Astrocyte of the spinal cord (primary cell): ENCODE data around the gene VOPP1.
"Not testable (repeated sequence)": the region's sequence is repeated elsewhere in the genome, so short reads cannot be mapped to it uniquely, and the experiment has no call there.

Source experiments
- DNase-seq: peaks from one replicate; pipeline ENCODE4 v3.0.0; 2011; ENCODE audit warnings: low read depth, low spot score
- H3K4me3 ChIP-seq: 2 replicates; pipeline ENCODE4 v1.5.1; 2011; ENCODE audit warnings: low read depth, mild to moderate bottlenecking, low read length, moderate library complexity
- CTCF ChIP-seq: IDR thresholded peaks from 2 replicates; pipeline ENCODE4 v1.5.1; 2012; ENCODE audit warnings: low read depth, mild to moderate bottlenecking, low read length, inconsistent platforms
- in situ Hi-C: cut with HindIII; loops from 2 replicates; pipeline ENCODE4 v1.10.0; 2017; ENCODE audit warnings: low sequenced_read_pairs

Gene VOPP1

GRCh38 chr7:55590517-55591281 lies 18.4 kb upstream of the VOPP1 start:
- in situ Hi-C loops: no loop called here
- TF ChIP-seq CTCF: no peak
- no peak overlapping the region for H3K4me3 ChIP-seq
- no peak for DNase-seq

- TF ChIP-seq CTCF: no peak
- in situ Hi-C loops: no loop called here
- no peak overlapping the region for H3K4me3 ChIP-seq
- DNase-seq: no peak
These were observed 17.6 kb upstream of the VOPP1 start for GRCh38 chr7:55589905-55590304.

- H3K4me3 ChIP-seq: no peak overlapping the region
- in situ Hi-C loops: no loop called here
- no peak for TF ChIP-seq CTCF
- DNase-seq: no peak
These were observed 16.8 kb upstream of the VOPP1 start for GRCh38 chr7:55588976-55589604.

GRCh38 chr7:55588379-55588699 lies 16.0 kb upstream of the VOPP1 start:
- no peak overlapping the region for H3K4me3 ChIP-seq
- TF ChIP-seq CTCF: no peak
- in situ Hi-C loops: no loop called here
- no peak for DNase-seq

- H3K4me3 ChIP-seq: no peak overlapping the region
- no peak for DNase-seq
- in situ Hi-C loops: no loop called here
- TF ChIP-seq CTCF: no peak
These were observed 15.5 kb upstream of the VOPP1 start for GRCh38 chr7:55587687-55588378.

GRCh38 chr7:55582656-55583055 lies 10.4 kb upstream of the VOPP1 start:
- DNase-seq, in situ Hi-C loops, H3K4me3 ChIP-seq: not testable (repeated sequence)

GRCh38 chr7:55576753-55577152 lies 4.5 kb upstream of the VOPP1 start:
- H3K4me3 ChIP-seq: no peak overlapping the region
- TF ChIP-seq CTCF: no peak
- in situ Hi-C loops: no loop called here
- DNase-seq: no peak
